ENCODE measurements around the gene FMO5.
A peak's percentile ranks its signal among the peaks of the same experiment; 100 is the strongest.
"Not testable (repeated sequence)": the region's sequence is repeated elsewhere in the genome, so short reads cannot be mapped to it uniquely, and the experiment has no call there.

FMO5 gene

GRCh38 chr1:147225193-147225730 lies at the start of gene FMO5:
TSS of gene FMO5 (minus strand) at chr1:147225339. CDS start at chr1:147225029, 310 bp downstream.
- peak; percentile 11 to 17 for DNase-seq (ENCODE audit: low read depth in 2 of 2)

GRCh38 chr1:147273409-147274336 lies 48.5 kb upstream of the FMO5 start:
- DNase-seq (ENCODE audit: low read depth in 2 of 2): no peak

DNA sequence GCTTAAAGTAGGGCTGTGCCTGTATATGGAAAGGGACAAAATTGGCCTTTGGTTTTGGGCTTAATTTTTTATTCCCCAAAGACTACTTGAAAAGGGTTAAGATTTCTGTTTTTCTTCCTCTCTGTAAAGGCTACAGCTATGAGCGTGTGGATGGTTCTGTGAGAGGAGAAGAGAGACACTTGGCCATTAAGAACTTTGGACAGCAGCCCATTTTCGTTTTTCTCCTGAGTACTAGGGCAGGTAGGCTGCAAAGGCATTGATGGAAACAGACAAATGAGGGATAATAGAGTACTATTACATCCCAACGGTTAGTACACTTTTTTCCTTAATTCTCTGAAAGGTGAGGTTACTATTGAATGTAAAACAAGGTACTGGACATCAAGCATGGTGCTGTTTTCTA lies 46.9 kb upstream of the FMO5 start:
- DNase-seq (ENCODE audit: low read depth in 2 of 2): no peak

- no peak for DNase-seq (ENCODE audit: low read depth in 2 of 2)
These were observed 45.6 kb upstream of the FMO5 start for GRCh38 chr1:147270721-147271120.

DNA sequence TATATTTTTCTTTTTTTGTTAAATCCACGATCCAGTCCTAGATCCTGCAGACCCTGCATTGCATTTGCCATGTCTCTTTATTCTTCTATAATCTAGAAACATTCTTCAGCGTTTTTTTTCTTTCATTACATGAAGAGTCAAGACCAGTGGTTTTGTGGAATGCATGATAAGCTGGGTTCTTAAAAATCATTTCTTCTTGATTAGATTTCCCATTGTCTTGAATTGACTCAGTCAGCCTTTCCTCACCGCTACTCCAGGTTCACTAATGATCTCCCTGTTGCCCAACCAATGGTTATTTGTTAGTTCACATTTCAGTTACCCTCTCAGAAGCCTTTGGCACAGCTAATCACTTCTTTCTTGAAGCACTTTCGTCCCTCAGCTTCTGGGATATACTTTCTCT lies 42.6 kb upstream of the FMO5 start:
- no peak for DNase-seq (ENCODE audit: low read depth in 2 of 2)

DNA sequence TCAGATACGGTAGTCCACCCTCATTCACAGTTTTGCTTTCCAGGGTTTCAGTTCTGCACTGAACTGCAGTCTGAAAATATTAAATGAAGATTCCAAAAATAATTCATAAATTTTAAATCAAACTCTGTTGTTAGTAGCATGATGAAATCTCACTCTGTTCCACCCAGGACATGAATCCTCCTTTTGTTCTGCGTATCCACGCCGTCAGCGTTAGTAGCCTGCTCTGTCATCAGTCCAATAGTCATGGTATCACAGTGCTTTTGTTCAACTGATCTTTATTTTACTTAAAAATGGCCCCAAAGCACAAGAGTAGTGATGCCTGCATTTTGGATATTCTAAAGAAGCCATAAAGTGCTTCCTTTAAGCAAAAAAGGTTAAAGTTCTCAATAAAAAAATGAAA lies 41.2 kb upstream of the FMO5 start:
- no peak for DNase-seq (ENCODE audit: low read depth in 2 of 2)

- no peak for DNase-seq (ENCODE audit: low read depth in 2 of 2)
These were observed 39.1 kb upstream of the FMO5 start for GRCh38 chr1:147264158-147264768.

DNA sequence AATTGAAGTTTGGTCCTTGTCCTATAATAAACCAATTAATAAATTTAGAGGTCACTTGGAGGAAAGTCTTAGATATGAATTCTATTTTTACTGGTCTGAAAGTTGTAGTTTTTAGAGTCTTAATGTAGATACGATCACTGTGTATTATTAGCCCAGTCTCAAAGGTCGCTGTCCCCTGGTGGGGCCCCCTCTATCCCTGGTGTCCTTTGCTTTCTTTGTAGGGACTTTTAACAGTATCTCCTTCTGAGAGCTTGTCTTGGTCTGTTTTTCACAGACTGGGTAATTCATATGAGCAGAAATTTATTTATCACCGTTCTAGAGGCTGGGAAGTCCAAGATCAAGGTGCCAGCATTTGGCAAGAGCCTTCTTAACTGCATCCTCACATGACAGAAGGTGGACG lies 35.8 kb upstream of the FMO5 start:
- no peak for DNase-seq (ENCODE audit: low read depth in 2 of 2)

- no peak for DNase-seq (ENCODE audit: low read depth in 2 of 2)
These were observed 27.4 kb upstream of the FMO5 start for GRCh38 chr1:147252540-147252939.

GRCh38 chr1:147247656-147248238 lies 22.6 kb upstream of the FMO5 start:
- DNase-seq (ENCODE audit: low read depth in 2 of 2): no peak

- DNase-seq (ENCODE audit: low read depth in 2 of 2): no peak
These were observed 21.9 kb upstream of the FMO5 start for GRCh38 chr1:147246910-147247655.

DNA sequence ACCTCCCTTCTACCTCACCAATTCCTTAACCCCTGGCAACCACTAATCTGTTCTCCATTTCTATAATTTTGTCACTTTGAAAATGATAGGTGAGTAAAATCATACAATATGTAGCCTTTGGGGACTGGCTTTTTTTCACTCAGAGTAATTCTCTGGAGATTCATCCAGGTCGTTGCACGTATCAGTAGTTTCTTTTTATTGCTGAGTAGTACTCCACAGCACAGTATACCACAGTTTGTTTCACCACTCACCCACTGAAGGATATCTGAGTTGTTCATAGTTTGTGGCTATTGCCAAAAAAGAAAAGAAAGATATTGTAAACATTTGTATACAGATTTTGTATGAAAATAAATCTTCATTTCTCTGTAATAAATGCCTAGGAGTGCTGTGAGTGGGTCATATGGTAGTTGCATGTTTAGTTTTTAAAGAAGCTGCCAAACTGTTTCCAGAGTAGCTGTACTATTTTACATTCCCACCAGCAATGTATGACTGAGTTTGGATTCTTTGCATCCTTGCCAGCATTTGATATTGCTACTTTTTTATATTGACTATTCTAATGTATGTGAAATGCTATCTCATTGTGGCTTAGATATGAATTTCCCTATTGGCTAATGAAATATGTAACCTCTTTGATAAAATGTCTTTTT lies 21.0 kb upstream of the FMO5 start:
- DNase-seq (ENCODE audit: low read depth in 2 of 2): no peak

GRCh38 chr1:147245586-147246021 lies 20.5 kb upstream of the FMO5 start:
- DNase-seq (ENCODE audit: low read depth in 2 of 2): no peak

- DNase-seq (ENCODE audit: low read depth in 2 of 2): no peak
These were observed 20.0 kb upstream of the FMO5 start for GRCh38 chr1:147245129-147245528.

DNA sequence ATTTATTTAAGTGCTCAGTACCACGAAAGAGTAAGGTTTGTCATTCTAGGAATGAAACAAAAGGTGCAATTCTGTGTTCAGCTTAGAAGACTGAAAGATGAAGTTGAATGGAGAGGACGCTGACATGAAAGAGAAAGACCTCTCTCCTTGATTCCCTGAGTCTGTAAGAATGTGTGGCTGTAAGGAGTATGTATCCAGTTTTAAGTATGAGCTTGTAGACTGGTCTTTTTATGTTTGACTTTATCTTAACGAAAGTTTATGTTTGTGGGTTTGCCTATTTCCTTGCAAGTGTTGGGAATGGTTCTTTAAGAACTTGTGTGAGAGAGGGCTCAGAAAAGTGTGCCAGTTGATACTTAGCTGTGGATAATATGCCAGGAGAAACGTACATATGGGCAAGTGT lies 18.7 kb upstream of the FMO5 start:
- DNase-seq (ENCODE audit: low read depth in 2 of 2): no peak

GRCh38 chr1:147243228-147243685 lies 18.1 kb upstream of the FMO5 start:
- DNase-seq (ENCODE audit: low read depth in 2 of 2): no peak

DNA sequence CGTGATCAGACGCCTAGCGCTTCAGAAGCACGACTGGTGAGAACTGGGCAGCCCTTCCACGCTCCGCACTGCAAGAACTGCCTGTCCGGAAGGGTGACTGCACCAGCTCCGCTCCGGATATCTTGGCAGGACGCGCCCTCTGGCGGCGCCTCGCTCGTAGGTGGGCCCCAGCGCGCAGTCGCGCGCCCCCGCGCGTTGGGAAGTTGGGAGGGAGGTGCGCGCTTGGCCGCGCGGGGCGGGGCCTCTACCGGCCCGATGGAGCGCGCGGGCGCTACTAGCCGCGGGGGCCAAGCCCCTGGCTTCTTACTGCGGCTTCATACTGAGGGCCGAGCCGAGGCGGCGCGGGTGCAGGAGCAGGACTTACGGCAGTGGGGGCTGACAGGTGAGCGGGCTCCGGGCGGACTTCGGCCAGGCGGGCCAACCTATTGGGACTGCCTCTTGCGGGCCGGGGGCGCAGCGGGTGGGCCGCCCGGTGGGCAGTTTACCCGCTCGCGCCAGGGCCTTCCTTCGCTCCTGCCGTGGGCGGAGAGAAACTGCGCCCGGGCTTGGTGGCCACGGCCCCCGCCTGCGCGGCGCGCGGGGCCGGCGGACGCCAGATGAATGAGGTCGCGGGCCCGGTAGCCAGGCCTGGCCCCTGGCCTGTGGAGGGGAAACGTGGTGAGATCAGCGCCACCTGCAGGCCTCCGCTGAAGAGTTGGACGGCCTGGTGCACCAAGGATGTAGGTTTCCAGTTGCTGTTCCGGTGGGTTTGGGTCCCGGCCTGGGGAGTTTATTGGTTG lies 17.5 kb upstream of the FMO5 start, which contains the start of gene CHD1L:
TSS of gene CHD1L (plus strand) at position 236 of the 779 bp plus-strand sequence. CDS start at position 256, 20 bp downstream.
- DNase-seq (ENCODE audit: low read depth in 2 of 2): peak; percentile 83 to 85

DNA sequence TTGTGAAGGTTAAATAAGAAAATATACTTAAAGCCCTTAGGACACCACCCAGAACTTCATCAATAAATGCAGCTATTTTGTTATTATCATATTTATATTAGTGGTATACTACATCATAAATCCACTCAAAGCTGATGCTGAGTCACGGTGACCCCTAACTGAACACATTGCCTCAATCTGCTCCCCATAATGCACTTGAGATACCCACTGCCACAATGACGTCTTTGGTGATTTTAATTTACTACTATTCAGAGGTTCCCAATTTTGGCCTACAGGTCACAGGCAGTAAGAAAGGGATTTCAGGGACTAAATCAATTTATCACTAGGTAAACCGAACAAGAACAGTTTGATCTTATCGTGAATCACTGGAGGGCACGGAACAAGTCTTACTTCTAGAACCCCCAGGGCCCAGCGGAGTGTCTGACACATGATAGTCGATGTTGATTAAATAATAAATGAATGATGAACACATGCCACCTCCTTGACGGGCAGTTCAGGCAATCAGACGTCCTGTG lies 16.9 kb upstream of the FMO5 start:
- DNase-seq (ENCODE audit: low read depth in 2 of 2): no peak

GRCh38 chr1:147240131-147240721 lies 15.1 kb upstream of the FMO5 start:
- not testable (repeated sequence) for DNase-seq (ENCODE audit: low read depth in 2 of 2)
